Measurements from ENCODE around the gene PLA2G4C. TPM values are rescaled to one million over a fixed set of nuclear protein-coding genes. Genes with fewer than 3 reads are reported as not detected.

PLA2G4C gene
- total RNA-seq, 2 donors from 2014 or later = 13.7 to 23.9 TPM

DNA sequence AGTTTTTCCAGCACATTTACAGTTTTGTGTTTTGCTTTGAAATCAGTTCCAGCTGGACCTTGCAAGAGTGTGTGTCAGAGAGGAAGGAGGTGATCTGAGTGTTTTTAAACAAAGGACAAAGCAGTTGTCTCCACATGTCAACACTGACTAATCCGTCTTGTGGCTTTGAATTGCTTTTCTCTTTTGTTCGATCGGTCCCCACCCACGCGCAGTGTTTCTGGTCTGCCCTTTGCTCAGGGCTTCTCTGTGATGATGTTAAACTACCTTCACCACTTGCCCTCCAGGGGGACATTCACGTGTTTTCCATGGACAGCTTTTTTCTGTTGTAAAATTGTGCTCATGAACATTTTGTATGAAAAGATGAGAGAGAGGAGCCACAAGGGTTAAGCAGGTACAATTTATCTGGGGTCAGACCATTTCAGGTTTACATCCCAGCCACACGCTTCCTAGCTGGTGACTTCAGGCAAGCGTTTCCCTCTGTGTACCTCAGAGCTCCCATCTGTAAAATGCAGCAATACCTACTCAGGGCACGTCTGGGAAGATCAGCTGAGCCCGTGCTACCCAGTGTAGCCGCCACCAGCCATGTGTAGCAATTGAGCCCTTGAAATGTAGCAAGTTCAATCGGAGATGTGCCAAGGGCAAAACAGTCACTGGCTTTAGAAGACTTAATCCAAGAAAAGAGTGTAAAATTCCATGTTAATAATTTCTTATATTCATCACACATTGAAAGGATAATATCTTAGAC is 13.5 kb upstream of the PLA2G4C start:
- Mint-ChIP-seq H3K27ac (peak overlapping the region; percentile 82), H3K4me1 (ENCODE audit: low read depth) (peaks cover 23% of the 10 kb centered on the region), H3K9me3 (no peaks in the 10 kb centered on the region), H3K36me3 (ENCODE audit: insufficient read depth in 2 of 2) (peaks cover 17 to 46% of the 10 kb centered on the region in 2 donors), H3K4me3 (no peak overlapping the region), H3K27me3 (ENCODE audit: low read depth) (no peaks in the 10 kb centered on the region)
- ATAC-seq (replicated peaks in 1 of 2) (peak; percentile 81 to 83), DNase-seq (peak; percentile 66 to 70)

DNA sequence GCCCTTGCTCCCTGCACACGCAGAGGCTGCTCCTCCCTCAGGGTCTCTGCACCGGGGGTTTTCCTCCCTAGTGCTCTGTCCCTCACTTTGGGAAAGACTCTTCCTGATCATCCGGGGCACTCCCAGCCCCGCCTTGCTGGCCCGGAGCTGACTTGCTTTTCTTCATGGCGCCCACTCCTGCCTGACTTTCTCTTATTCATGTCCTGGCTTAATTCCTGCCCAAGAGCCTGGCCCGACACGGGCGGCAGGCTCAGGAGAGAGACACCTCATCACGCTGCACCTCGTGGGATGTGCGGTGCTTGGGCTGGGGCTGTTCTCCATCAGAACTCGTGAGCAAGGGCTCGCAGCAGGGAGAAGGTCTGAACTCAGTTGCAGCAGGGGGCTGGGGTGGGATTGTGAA is 11.8 kb upstream of the PLA2G4C start:
- no peak overlapping the region for H3K4me3 Mint-ChIP-seq
- no peaks in the 10 kb centered on the region for H3K27me3 Mint-ChIP-seq (ENCODE audit: low read depth)
- DNase-seq (no peak), ATAC-seq (replicated peaks in 1 of 2) (no peak)
- no peak overlapping the region for H3K27ac Mint-ChIP-seq
- peaks cover 35% of the 10 kb centered on the region for H3K4me1 Mint-ChIP-seq (ENCODE audit: low read depth)
- peaks cover 16 to 44% of the 10 kb centered on the region in 2 donors for H3K36me3 Mint-ChIP-seq (ENCODE audit: insufficient read depth in 2 of 2)
- no peaks in the 10 kb centered on the region for H3K9me3 Mint-ChIP-seq

GRCh38 chr19:48121909-48122371 is 11.3 kb upstream of the PLA2G4C start:
- H3K27me3 Mint-ChIP-seq (ENCODE audit: low read depth) = no peaks in the 10 kb centered on the region
- ATAC-seq (replicated peaks in 1 of 2) (peak; percentile 21 to 29), DNase-seq (no peak)
- no peak overlapping the region for H3K4me3 Mint-ChIP-seq
- H3K4me1 Mint-ChIP-seq (ENCODE audit: low read depth) = peaks cover 35% of the 10 kb centered on the region
- H3K9me3 Mint-ChIP-seq = no peaks in the 10 kb centered on the region
- H3K27ac Mint-ChIP-seq = no peak overlapping the region
- H3K36me3 Mint-ChIP-seq (ENCODE audit: insufficient read depth in 2 of 2) = peaks cover 16 to 45% of the 10 kb centered on the region in 2 donors

DNA sequence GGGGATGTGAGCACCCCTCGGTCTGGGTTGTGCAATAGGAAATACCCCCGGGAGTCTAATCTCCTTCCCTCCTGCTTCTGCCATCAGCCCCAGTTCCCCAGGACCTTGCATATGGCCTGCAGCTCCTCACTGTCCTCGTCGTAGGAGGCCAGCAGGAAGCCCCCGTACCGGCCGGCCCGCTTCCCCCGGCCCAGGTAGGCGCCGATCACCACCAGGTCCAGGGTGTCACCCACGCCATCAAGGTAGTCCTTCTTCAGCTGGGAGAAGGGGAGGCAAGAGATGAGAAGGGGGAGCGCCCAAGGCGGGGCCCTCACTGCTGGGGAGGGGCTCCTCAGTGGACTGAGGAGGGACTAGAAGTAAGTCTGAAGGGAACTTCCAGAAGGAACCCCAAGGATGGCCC is 10.4 kb upstream of the PLA2G4C start:
- ATAC-seq (replicated peaks in 1 of 2) (no peak), DNase-seq (no peak)
- no peak overlapping the region for H3K4me3 Mint-ChIP-seq
- H3K27ac Mint-ChIP-seq = no peak overlapping the region
- no peaks in the 10 kb centered on the region for H3K27me3 Mint-ChIP-seq (ENCODE audit: low read depth)
- H3K9me3 Mint-ChIP-seq = no peaks in the 10 kb centered on the region
- peaks cover 35% of the 10 kb centered on the region for H3K4me1 Mint-ChIP-seq (ENCODE audit: low read depth)
- peaks cover 16 to 43% of the 10 kb centered on the region in 2 donors for H3K36me3 Mint-ChIP-seq (ENCODE audit: insufficient read depth in 2 of 2)

- Mint-ChIP-seq H3K4me1 (ENCODE audit: low read depth) (peaks cover 35% of the 10 kb centered on the region), H3K36me3 (ENCODE audit: insufficient read depth in 2 of 2) (peaks cover 14 to 40% of the 10 kb centered on the region in 2 donors), H3K27ac (peak overlapping the region; percentile 32), H3K4me3 (no peak overlapping the region), H3K27me3 (ENCODE audit: low read depth) (no peaks in the 10 kb centered on the region), H3K9me3 (no peaks in the 10 kb centered on the region)
- DNase-seq (no peak), ATAC-seq (replicated peaks in 1 of 2) (no peak)
Observed at GRCh38 chr19:48120505-48120904, 9.9 kb upstream of the PLA2G4C start.

GRCh38 chr19:48118131-48118517 is 7.5 kb upstream of the PLA2G4C start:
- Mint-ChIP-seq H3K4me3 (peak overlapping the region in 1 of 2 donors; percentile 0), H3K27me3 (ENCODE audit: low read depth) (no peaks in the 10 kb centered on the region), H3K27ac (peak overlapping the region; percentile 88), H3K4me1 (ENCODE audit: low read depth) (peaks cover 21% of the 10 kb centered on the region), H3K36me3 (ENCODE audit: insufficient read depth in 2 of 2) (peaks cover 7 to 31% of the 10 kb centered on the region in 2 donors), H3K9me3 (no peaks in the 10 kb centered on the region)
- no peak for DNase-seq
- no peak for ATAC-seq (replicated peaks in 1 of 2)

DNA sequence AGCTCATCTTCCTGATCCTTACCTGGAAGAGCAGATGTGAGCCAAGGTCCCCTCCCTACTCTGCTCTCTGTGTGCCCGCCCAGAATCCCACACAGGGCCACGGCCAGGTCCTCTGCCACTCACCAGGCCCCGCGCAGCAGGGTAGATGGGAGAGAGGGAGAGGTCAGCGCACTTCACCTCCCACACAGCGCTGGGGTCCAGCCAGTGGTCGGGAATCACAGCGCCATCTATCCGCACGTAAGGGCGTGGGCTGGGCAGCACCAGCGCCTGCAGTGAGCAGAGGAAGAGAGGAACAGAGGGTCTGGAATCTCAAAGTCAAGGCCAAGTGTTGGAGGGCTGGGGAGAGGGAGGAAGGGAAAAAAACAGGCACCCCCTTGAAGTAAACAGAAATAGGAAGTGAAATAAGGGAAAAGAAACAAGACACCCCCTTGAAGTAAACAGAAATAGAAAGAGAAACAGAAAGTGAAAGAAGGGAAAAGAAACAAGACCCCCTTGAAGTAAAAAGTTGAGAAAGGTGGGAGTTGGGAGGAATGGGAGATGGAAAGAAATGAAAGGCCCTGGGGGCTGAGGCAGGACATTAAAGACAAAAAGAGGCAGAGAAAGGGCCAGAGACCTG is 7.0 kb upstream of the PLA2G4C start:
- H3K27me3 Mint-ChIP-seq (ENCODE audit: low read depth) = no peaks in the 10 kb centered on the region
- peaks cover 20% of the 10 kb centered on the region for H3K4me1 Mint-ChIP-seq (ENCODE audit: low read depth)
- H3K9me3 Mint-ChIP-seq = no peaks in the 10 kb centered on the region
- H3K4me3 Mint-ChIP-seq = peak overlapping the region in 1 of 2 donors; percentile 0
- peak overlapping the region; percentile 88 for H3K27ac Mint-ChIP-seq
- ATAC-seq (replicated peaks in 1 of 2) = no peak
- DNase-seq = no peak
- peaks cover 7 to 29% of the 10 kb centered on the region in 2 donors for H3K36me3 Mint-ChIP-seq (ENCODE audit: insufficient read depth in 2 of 2)

DNA sequence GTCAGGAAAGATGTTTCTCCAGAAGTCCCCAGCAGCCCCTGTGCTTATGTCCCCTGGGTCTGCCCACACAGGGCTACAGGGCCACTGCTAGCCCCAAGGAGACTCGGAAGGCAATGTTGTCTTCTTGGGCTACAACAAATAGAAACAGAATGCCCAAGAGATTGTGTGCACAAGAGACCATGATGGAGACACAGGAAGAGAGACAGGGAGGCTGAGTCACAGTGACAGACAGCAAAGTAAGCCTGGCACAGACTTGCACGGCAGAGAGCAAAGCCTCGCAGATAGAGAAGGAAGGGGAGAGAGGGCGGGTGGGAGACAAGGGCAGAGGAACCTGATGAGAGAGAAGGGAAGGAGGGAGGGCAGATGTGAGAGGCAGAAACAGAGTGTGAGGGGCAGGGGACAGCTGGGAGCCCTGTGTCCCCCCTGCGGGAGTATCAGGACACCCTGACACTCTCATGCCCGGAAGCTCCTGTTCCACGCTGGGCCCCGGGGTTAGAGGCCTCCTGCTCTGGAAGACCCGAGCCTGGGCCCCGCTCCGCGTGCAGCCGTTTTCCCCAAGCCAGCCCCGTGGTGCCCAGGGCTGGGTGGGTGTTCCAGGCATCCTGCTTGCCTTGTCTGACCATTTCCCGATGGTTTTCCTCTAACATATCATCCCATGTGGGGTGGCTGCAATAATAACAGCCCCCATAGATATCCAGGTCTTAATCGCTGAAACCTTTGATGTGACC is 2.7 kb upstream of the PLA2G4C start:
- Mint-ChIP-seq H3K27ac (no peak overlapping the region), H3K9me3 (no peaks in the 10 kb centered on the region), H3K27me3 (ENCODE audit: low read depth) (no peaks in the 10 kb centered on the region), H3K4me1 (ENCODE audit: low read depth) (peaks cover 24% of the 10 kb centered on the region), H3K36me3 (ENCODE audit: insufficient read depth in 2 of 2) (peaks cover 7 to 12% of the 10 kb centered on the region in 2 donors), H3K4me3 (no peak overlapping the region)
- ATAC-seq (replicated peaks in 1 of 2) (no peak), DNase-seq (no peak)

DNA sequence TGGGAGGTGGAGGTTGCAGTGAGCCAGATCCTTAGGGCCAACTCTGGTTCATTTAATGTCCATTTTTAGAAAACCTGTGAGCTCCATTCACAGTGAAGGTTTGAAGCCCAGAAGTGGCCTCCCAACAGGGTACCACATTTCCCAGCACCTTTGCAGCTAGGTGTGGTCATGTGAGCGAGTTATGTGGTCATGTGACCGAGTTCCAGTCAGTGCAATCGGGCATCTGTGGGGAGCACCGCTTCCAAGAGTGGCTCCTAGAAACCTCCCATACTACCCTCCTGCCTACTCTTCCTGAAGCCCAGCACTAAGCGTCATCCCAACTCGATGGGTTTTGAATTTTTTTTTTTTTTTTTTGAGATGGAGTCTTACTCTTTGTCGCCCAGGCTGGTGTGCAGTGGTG is 663 bp upstream of the PLA2G4C start:
- peak overlapping the region in 1 of 2 donors; percentile 89 for H3K4me3 Mint-ChIP-seq
- DNase-seq = no peak

GRCh38 chr19:48108997-48109782 is 1.4 kb downstream of the PLA2G4C start:
- Mint-ChIP-seq H3K4me3 (peak overlapping the region; percentile 42 to 52), H3K9me3 (no peaks in the 10 kb centered on the region), H3K4me1 (ENCODE audit: low read depth) (peaks cover 27% of the 10 kb centered on the region), H3K27me3 (ENCODE audit: low read depth) (no peaks in the 10 kb centered on the region), H3K36me3 (ENCODE audit: insufficient read depth in 2 of 2) (peaks cover 0 to under 1% of the 10 kb centered on the region in 2 donors), H3K27ac (no peak overlapping the region)
- no peak for DNase-seq
- no peak for ATAC-seq (replicated peaks in 1 of 2)

More for the DNA sequence above, 663 bp upstream of the PLA2G4C start:
- ATAC-seq (replicated peaks in 1 of 2) = no peak
- Mint-ChIP-seq H3K9me3 (no peaks in the 10 kb centered on the region), H3K4me1 (ENCODE audit: low read depth) (peaks cover 27% of the 10 kb centered on the region), H3K27ac (no peak overlapping the region), H3K36me3 (ENCODE audit: insufficient read depth in 2 of 2) (peaks cover 0 to 2% of the 10 kb centered on the region in 2 donors), H3K27me3 (ENCODE audit: low read depth) (no peaks in the 10 kb centered on the region)

DNA sequence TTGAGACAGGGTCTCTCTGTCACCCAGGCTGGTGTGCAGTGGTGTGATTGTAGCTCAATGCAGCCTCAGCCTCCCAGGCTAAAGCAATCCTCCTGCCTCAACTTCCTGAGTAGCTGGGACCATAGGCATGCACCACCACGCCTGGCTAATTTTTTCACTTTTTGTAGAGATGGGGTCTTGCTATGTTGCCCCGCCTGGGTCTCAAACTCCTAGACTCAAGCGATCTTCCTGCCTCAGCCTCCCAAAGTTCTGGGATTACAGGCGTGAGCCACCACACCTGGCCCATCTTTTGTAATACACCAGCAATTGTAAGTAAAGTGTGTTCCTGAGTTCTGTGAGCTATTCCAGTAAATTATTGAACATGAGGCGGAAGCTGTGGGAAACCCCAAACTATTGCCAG is 6.7 kb downstream of the PLA2G4C start:
- Mint-ChIP-seq H3K36me3 (ENCODE audit: insufficient read depth in 2 of 2) (peaks cover 0 to 1% of the 10 kb centered on the region in 2 donors), H3K27ac (no peak overlapping the region), H3K9me3 (no peaks in the 10 kb centered on the region), H3K4me3 (no peak overlapping the region), H3K27me3 (ENCODE audit: low read depth) (no peaks in the 10 kb centered on the region), H3K4me1 (ENCODE audit: low read depth) (peaks cover 16% of the 10 kb centered on the region)
- no peak for ATAC-seq (replicated peaks in 1 of 2)
- DNase-seq = no peak

- no peak overlapping the region for H3K27ac Mint-ChIP-seq
- peak; percentile 32 to 53 for DNase-seq
- no peaks in the 10 kb centered on the region for H3K27me3 Mint-ChIP-seq (ENCODE audit: low read depth)
- no peaks in the 10 kb centered on the region for H3K9me3 Mint-ChIP-seq
- peaks cover 0 to 1% of the 10 kb centered on the region in 2 donors for H3K36me3 Mint-ChIP-seq (ENCODE audit: insufficient read depth in 2 of 2)
- H3K4me3 Mint-ChIP-seq = no peak overlapping the region
- peaks cover 15% of the 10 kb centered on the region for H3K4me1 Mint-ChIP-seq (ENCODE audit: low read depth)
- peak; percentile 56 to 61 for ATAC-seq (replicated peaks in 1 of 2)
Observed at GRCh38 chr19:48102870-48103751, 7.5 kb downstream of the PLA2G4C start.
